HepG2 (cell line): Measurements from ENCODE around the gene SH2D3A. TPM values are rescaled to one million over a fixed set of nuclear protein-coding genes. Genes with fewer than 3 reads are reported as not detected.

ENCODE experiments used
- ATAC-seq: fragments of 200-7000 bp; cut with Tn5 transposase; 3 replicates; pipeline ENCODE4 v1.9.1; 2020; ENCODE audit warnings: mild to moderate bottlenecking, moderate library complexity
- BruUV-seq: library from RNA; stranded (reverse); fragments of 400-500 nt; replicated peaks from 2 replicates; lab custom pipeline; 2021; lab: Mats Ljungman, UMichigan
- CTCF ChIA-PET: fragments of 300-600 bp; formaldehyde crosslinking; extraction: SDS; loops from one replicate; lab custom pipeline; 2021; ENCODE audit warnings: low total read pairs, inconsistent platforms, low intra/inter-chr PET ratio; lab: Yijun Ruan, JAX
- POLR2A ChIA-PET: fragments of 350-600 bp; sonication (Branson Sonifier 250); formaldehyde crosslinking; loops from one replicate; lab custom pipeline; 2020; ENCODE audit warnings: antibody characterized with exemption, inconsistent platforms; lab: Yijun Ruan, JAX
- DNase-seq: peaks from one replicate; pipeline ENCODE4 v3.0.0-alpha.2; 2015; ENCODE audit warnings: low spot score
- FAIRE-seq: peaks from 3 replicates; lab custom pipeline; 2011; peaks lifted over from hg19 to GRCh38; lab: Jason Lieb, UNC
- H2AFZ ChIP-seq: one replicate; pipeline ENCODE4 v1.6.1; 2011; ENCODE audit warnings: low read length, inconsistent platforms
- H3K27ac ChIP-seq: fragments of 300-600 bp; 3 replicates; pipeline ENCODE4 v1.8.0; 2011; ENCODE audit warnings: mixed run types, mild to moderate bottlenecking, mixed read lengths, low read length, inconsistent platforms; ENCODE audit not compliant: insufficient read depth; ENCODE audit errors: extremely low read length
- H3K27me3 ChIP-seq, 2 experiments: fragments of 200-600 bp in 1 of 2; 2 replicates in 1 of 2; 3 replicates in 1 of 2; pipeline versions ENCODE4 v1.6.0 to v1.8.0; 2011; ENCODE audit warnings: low read length in 2 of 2, mild to moderate bottlenecking in 2 of 2, moderate library complexity in 2 of 2, inconsistent platforms in 1 of 2; ENCODE audit not compliant: insufficient read depth in 2 of 2, control insufficient read depth in 1 of 2
- H3K36me3 ChIP-seq, 2 experiments: fragments of 200-600 bp in 1 of 2; replicated peaks in 1 of 2; 2 replicates in 1 of 2; 3 replicates in 1 of 2; pipeline versions ENCODE4 v1.5.1 to v1.8.0; 2011; ENCODE audit warnings: low read length in 2 of 2, inconsistent platforms in 1 of 2; ENCODE audit not compliant: insufficient read depth in 2 of 2, control insufficient read depth in 1 of 2
- H3K4me1 ChIP-seq: 2 replicates; pipeline ENCODE4 v1.5.1; 2012; ENCODE audit warnings: low read length, inconsistent platforms; ENCODE audit not compliant: insufficient read depth
- H3K4me2 ChIP-seq: 2 replicates; pipeline ENCODE4 v1.6.0; 2011; ENCODE audit warnings: low read depth, low read length, inconsistent platforms
- H3K4me3 ChIP-seq, 3 experiments: fragments of 200-600 bp in 1 of 3; sonication (generic), shearing (Covaris generic) in 1 of 3; replicated peaks in 1 of 3; 2 replicates each; pipeline ENCODE4 v1.5.1; 2011 to 2016; ENCODE audit warnings: low read length in 3 of 3, inconsistent platforms in 2 of 3, low read depth in 2 of 3, mild to moderate bottlenecking in 2 of 3, control low read depth in 1 of 3, mixed read lengths in 1 of 3; ENCODE audit not compliant: insufficient read depth in 1 of 3
- H3K79me2 ChIP-seq: one replicate; pipeline ENCODE4 v1.6.1; 2011; ENCODE audit warnings: low read length, inconsistent platforms; ENCODE audit not compliant: insufficient read depth
- H3K9ac ChIP-seq: 2 replicates; pipeline ENCODE4 v1.6.0; 2011; ENCODE audit warnings: mild to moderate bottlenecking, low read depth, low read length, inconsistent platforms; ENCODE audit not compliant: insufficient read depth
- H3K9me3 ChIP-seq: 2 replicates; pipeline ENCODE4 v1.5.1; 2012; ENCODE audit warnings: mild to moderate bottlenecking, low read length
- H4K20me1 ChIP-seq: 2 replicates; pipeline ENCODE4 v1.6.0; 2011; ENCODE audit warnings: inconsistent platforms, mild to moderate bottlenecking, low read length, moderate library complexity; ENCODE audit not compliant: insufficient read depth
- ARID2 ChIP-seq: sonication (generic); formaldehyde crosslinking; IDR thresholded peaks from 2 replicates; pipeline ENCODE4 v1.8.1; 2022; ENCODE audit warnings: mild to moderate bottlenecking, missing genetic modification reagents, borderline replicate concordance
- ARNTL ChIP-seq: sonication (generic); formaldehyde crosslinking; IDR thresholded peaks from 2 replicates; pipeline ENCODE4 v1.4.0; 2020; ENCODE audit warnings: mild to moderate bottlenecking, missing genetic modification reagents
- MZF1 ChIP-seq: sonication (generic); formaldehyde crosslinking; IDR thresholded peaks from 2 replicates; pipeline ENCODE4 v1.8.1; 2023; ENCODE audit warnings: mild to moderate bottlenecking, missing genetic modification reagents, borderline replicate concordance
- RBM22 ChIP-seq: fragments of 200-400 bp; formaldehyde crosslinking; optimal IDR thresholded peaks from 2 replicates; pipeline ENCODE3; 2017; ENCODE audit warnings: mild to moderate bottlenecking, low read length, moderate library complexity
- SIX1 ChIP-seq: sonication (generic); formaldehyde crosslinking; IDR thresholded peaks from 2 replicates; pipeline ENCODE4 v1.4.0; 2020; ENCODE audit warnings: missing genetic modification reagents, borderline replicate concordance
- SIX4 ChIP-seq: sonication (generic); formaldehyde crosslinking; IDR thresholded peaks from 2 replicates; pipeline ENCODE4 v1.4.0; 2020; ENCODE audit warnings: missing genetic modification reagents
- ZFP1 ChIP-seq: IDR thresholded peaks from 2 replicates; pipeline ENCODE4 v1.6.1; 2016
- ZNF577 ChIP-seq: sonication (generic); formaldehyde crosslinking; IDR thresholded peaks from 2 replicates; pipeline ENCODE4 v1.4.0; 2020; ENCODE audit warnings: mild to moderate bottlenecking, low read depth, missing genetic modification reagents, borderline replicate concordance
- ZNF703 ChIP-seq: sonication (generic); formaldehyde crosslinking; IDR thresholded peaks from 2 replicates; pipeline ENCODE4 v1.5.1; 2020; ENCODE audit warnings: missing genetic modification reagents, mild to moderate bottlenecking, moderate library complexity, borderline replicate concordance
- ZSCAN22 ChIP-seq: sonication (generic); formaldehyde crosslinking; IDR thresholded peaks from 2 replicates; pipeline ENCODE4 v1.4.0; 2020; ENCODE audit warnings: mild to moderate bottlenecking, missing genetic modification reagents
- WGBS: methylation state at CpG from one replicate; pipeline ENCODE4 v1.1.6; 2017; ENCODE audit warnings: low lambda C conversion rate; 5-methylcytosine and 5-hydroxymethylcytosine counted together
- in situ Hi-C: cut with HindIII; loops from 2 replicates; pipeline ENCODE4 v1.10.0; 2017; ENCODE audit warnings: low pct_unique_long_range_greater_than_20kb; ENCODE audit not compliant: extremely low pct_ligation_motif_present
- intact Hi-C: fragments of 100-400 bp; cut with micrococcal nuclease; formaldehyde crosslinking; loops from one replicate; pipeline ENCODE4 v1.10.0; 2022; ENCODE audit not compliant: unreplicated experiment
- polyA plus RNA-seq, 8 experiments: library from polyadenylated mRNA; depleted of rRNA in 3 of 8; stranded (reverse) in 7 of 8; unstranded in 1 of 8; fragments of >200 nt; fragmentation: Illumina TruSeq in 4 of 8; extraction: Trizol in 4 of 8; gene quantifications; 2 replicates each; pipeline versions ENCODE4 v1.2.1 to v1.2.3, GENCODE V29; 2011 to 2016; ENCODE audit warnings: low read depth in 4 of 8, missing spikeins in 1 of 8, mixed read lengths in 1 of 8; ENCODE audit not compliant: insufficient read depth in 1 of 8
- total RNA-seq, 5 experiments: library from RNA; depleted of rRNA; stranded (reverse); fragments of >200 nt; fragmentation: Illumina TruSeq; extraction: Trizol; gene quantifications; 2 replicates each; pipeline ENCODE4 v1.2.3, GENCODE V29; 2016; ENCODE audit warnings: low read depth in 1 of 5
- TF ChIP-seq, protein P1 (sequence below): sonication (generic); formaldehyde crosslinking; IDR thresholded peaks from 2 replicates; pipeline ENCODE4 v1.4.0; 2020; ENCODE audit warnings: missing genetic modification reagents, mild to moderate bottlenecking, borderline replicate concordance
- TF ChIP-seq, protein P2 (sequence below): sonication (generic); IDR thresholded peaks from 2 replicates; pipeline ENCODE4 v1.6.1; 2016; ENCODE audit warnings: low read depth, borderline replicate concordance

SH2D3A gene
- total and polyA plus RNA-seq, 2 of the 13 experiments (the other 11 are each of a cell fraction or from before 2014, with no cell fraction given), result 1.0 to 2.2 TPM

DNA sequence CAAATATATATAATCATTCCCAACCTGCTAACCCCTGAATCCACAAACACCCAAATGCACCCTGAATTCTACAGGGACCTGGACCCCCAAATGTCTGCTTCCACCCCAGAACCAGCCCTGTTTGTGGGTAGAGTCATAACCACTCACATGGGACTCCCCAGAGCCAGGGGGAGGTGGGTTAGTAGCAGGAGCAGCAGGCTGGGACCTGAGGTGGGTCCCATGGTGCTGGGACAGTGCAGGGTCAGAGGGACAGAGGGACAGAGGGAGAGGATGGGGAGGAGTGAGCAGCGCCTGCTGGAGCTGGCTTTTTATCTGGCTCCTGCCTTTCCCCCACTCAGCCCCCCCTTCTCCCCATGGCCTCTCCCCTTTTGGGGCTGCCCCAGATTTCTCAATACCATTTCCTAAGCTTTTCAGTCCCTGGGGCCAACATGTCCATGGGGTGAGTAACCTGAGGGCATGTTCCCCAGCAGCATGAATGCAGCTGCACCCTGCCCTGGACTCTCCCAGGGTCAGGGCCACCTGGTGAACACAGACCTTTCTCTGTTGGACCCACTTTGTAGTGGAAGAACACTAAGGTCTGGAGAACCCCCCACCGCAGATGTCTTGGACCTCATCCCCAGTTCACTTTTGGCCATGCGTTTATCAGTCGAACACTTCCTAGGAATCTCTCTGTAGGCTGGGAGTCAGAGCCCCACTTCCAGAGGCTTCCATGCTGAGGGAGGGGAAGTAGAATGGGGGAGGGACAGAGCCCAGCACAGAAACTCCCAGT, 46.7 kb downstream of the SH2D3A start, which contains the start of gene C3 (continued):
- no peak for TF ChIP-seq ZNF577 (CRISPR knock-in tag)
- TF ChIP-seq, protein P1, sequence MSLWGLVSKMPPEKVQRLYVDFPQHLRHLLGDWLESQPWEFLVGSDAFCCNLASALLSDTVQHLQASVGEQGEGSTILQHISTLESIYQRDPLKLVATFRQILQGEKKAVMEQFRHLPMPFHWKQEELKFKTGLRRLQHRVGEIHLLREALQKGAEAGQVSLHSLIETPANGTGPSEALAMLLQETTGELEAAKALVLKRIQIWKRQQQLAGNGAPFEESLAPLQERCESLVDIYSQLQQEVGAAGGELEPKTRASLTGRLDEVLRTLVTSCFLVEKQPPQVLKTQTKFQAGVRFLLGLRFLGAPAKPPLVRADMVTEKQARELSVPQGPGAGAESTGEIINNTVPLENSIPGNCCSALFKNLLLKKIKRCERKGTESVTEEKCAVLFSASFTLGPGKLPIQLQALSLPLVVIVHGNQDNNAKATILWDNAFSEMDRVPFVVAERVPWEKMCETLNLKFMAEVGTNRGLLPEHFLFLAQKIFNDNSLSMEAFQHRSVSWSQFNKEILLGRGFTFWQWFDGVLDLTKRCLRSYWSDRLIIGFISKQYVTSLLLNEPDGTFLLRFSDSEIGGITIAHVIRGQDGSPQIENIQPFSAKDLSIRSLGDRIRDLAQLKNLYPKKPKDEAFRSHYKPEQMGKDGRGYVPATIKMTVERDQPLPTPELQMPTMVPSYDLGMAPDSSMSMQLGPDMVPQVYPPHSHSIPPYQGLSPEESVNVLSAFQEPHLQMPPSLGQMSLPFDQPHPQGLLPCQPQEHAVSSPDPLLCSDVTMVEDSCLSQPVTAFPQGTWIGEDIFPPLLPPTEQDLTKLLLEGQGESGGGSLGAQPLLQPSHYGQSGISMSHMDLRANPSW (CRISPR knock-in tag), result peak; percentile 83
- peak; percentile 77; the same call in 1 of the 2 replicates for TF ChIP-seq ARNTL
- peak; percentile 37; the same call in 1 of the 2 replicates for TF ChIP-seq SIX4
- TF ChIP-seq, protein P2, sequence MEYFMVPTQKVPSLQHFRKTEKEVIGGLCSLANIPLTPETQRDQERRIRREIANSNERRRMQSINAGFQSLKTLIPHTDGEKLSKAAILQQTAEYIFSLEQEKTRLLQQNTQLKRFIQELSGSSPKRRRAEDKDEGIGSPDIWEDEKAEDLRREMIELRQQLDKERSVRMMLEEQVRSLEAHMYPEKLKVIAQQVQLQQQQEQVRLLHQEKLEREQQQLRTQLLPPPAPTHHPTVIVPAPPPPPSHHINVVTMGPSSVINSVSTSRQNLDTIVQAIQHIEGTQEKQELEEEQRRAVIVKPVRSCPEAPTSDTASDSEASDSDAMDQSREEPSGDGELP, result peak; percentile 87

DNA sequence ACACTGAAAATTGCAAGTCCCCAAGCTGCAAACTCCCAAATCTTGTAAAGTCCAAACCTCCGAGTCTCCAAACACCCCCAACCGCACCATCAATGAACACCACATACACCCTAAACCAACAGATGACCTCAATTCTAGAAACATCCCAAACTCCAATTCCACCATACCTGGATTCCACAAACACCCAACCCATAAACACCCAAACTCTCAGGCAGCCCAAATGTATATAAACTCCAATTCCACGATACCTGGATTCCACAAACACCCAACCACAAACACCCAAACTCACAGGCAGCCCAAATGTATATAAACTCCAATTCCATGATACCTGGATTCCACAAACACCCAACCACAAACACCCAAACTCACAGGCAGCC, 47.3 kb downstream of the SH2D3A start:
- intact Hi-C loops, result loop anchor here (1.0 to 2.0 kb wide), 4 partner anchors 10 to 143 kb away; partner anchors contain the start of gene GPR108
- Histone ChIP-seq H3K4me1 (peaks cover 70% of the 10 kb centered on the region), H3K79me2 (peaks cover 27% of the 10 kb centered on the region), H3K36me3 (peaks cover 18 to 29% of the 10 kb centered on the region in 2 experiments), H3K4me2 (peak overlapping the region; percentile 79), H3K9ac (peak overlapping the region; percentile 94), H3K4me3 (peak overlapping the region; percentile 70 to 100 (median 89)), H3K27ac (peak overlapping the region; percentile 90), H3K9me3 (no peaks in the 10 kb centered on the region), H3K27me3 (peaks cover 0 to 7% of the 10 kb centered on the region in 2 experiments; a peak in 1 of 5 replicates), H2AFZ (no peak overlapping the region), H4K20me1 (peaks cover 48% of the 10 kb centered on the region)
- FAIRE-seq (no peak), ATAC-seq (no peak), DNase-seq (no peak)
- ChIA-PET CTCF (no interaction called here), POLR2A (interaction anchor here (0.6 to 8.0 kb wide), 17 partner anchors 10 to 415 kb away, joined by 3 to 278 read pairs (median 5); partner anchors contain the start of gene GPR108)
- TSS peak; percentile 71 for BruUV-seq
- WGBS, result 0% methylated on average over 3 of the region's 3 CpGs
- 0 out of 2 replicates have a peak, but pooled peaks have one; percentile 11 for TF ChIP-seq ARNTL
- no peak for TF ChIP-seq ZSCAN22 (CRISPR knock-in tag)
- peak; percentile 4; the same call in 1 of the 2 replicates for TF ChIP-seq ZNF703 (CRISPR knock-in tag)
- TF ChIP-seq SIX1, result peak; percentile 4; the same call in 1 of the 2 replicates
- TF ChIP-seq ARID2 (CRISPR knock-in tag), result no peak
- TF ChIP-seq RBM22, result peak; percentile 60
- no peak for TF ChIP-seq MZF1 (CRISPR knock-in tag)
- TF ChIP-seq ZFP1 (CRISPR knock-in tag), result 0 out of 2 replicates have a peak, but pooled peaks have one; percentile 8
- in situ Hi-C loops, result no loop called here
